GM19455 (cell line): Measurements from ENCODE around the gene TBKBP1.
"Not testable (repeated sequence)": the region's sequence is repeated elsewhere in the genome, so short reads cannot be mapped to it uniquely, and the experiment has no call there.

Experiments used
- ATAC-seq: cut with Tn5 transposase; IDR thresholded peaks from one replicate; pipeline ENCODE4 v1.9.1; 2021; ENCODE audit not compliant: unreplicated experiment

Gene TBKBP1

GRCh38 chr17:47678196-47678595 lies 15.8 kb upstream of the TBKBP1 start:
- no peak for ATAC-seq

DNA sequence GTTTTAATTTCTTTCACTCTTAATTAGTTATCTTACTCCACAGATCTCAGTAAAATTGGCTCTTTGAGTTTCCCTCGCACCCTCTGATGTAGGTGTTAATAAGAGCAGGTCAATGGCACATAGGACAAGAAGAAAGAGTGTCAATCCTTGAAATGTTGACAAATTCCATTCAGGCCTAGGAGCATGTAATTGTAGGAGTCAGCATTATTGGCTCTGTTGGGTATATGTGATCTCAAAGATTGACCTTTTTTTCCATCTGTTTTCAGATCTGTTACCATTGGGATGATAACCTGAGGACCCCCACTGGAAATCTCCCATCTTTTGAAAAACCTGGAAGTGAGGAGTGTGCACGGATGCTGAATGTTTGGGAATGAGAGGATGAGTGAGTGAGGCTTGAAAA lies 11.8 kb upstream of the TBKBP1 start:
- no peak for ATAC-seq

DNA sequence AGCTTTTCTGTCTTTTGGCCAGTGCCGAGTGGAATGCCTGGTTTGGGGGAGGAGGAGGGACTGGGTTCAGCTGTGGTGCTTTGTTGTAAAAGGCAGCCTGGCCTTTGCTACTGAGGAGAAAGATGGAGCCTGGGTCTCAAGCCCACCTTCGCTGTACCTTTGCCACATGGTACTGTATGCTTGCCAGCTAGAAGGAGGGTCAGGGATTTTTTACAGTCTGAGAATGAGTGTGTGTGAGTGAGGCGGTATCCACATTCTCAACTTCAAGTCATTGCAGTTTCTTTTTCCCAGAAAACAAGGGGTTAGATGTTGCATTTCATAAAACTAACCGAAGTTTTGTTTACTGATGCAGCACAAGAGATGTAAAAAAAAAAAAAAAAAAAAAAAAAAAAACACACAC lies 11.2 kb upstream of the TBKBP1 start:
- ATAC-seq: not testable (repeated sequence)

DNA sequence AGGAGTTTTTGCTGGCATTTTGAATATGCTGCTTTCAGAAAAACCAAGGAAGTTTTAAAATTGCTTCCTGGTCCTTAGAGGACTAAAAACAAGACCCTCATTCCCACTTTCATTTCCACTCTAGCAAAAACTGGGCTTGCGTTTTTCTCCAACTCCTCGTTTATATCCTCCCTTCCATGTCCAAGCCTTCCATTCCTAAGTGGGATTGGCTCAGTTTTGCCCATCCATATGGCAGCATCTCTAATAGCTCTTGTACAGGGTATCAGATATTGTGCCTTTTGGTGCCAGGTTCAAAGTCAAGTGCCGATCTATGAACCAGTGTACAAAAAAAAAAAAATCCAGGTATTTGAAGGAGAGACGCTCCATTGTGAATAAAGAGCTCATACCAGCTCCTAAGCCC lies 9.9 kb upstream of the TBKBP1 start:
- no peak for ATAC-seq

DNA sequence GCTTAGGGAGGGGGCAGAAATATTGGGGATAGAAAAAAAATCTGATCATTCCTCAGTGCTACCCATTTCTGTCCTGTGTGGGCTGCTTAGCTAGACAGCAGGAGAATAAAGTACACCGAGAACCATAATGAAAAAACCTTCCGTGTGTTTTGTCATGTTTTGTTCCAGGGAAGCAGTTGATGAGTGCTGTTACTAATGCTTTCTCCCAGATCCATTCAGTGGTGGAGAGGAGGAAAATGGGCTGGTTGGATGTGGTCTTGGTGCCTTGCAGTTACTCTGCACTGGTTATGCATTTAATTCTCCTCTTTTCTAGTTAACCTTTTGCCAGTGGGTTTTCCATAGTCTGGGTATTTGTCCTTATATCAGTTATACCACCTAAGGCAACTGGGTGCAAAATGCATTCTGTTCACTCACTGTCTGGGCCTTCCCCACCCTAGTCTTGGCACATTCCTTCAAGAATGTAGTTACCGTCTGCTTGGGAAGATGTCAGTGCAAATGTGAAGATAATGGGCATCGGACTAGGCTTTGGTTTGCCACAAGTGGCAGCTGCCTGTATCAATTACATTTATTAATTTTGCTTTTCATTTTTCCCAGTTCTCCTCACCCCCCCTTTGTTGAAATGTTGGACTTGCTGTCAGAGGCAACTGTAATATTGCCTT lies 9.3 kb upstream of the TBKBP1 start:
- no peak for ATAC-seq

GRCh38 chr17:47685556-47686275 lies 8.2 kb upstream of the TBKBP1 start:
- ATAC-seq: no peak

- no peak for ATAC-seq
These were observed 7.7 kb upstream of the TBKBP1 start for GRCh38 chr17:47686276-47686635.

- no peak for ATAC-seq
These were observed 7.2 kb upstream of the TBKBP1 start for GRCh38 chr17:47686664-47687327.

DNA sequence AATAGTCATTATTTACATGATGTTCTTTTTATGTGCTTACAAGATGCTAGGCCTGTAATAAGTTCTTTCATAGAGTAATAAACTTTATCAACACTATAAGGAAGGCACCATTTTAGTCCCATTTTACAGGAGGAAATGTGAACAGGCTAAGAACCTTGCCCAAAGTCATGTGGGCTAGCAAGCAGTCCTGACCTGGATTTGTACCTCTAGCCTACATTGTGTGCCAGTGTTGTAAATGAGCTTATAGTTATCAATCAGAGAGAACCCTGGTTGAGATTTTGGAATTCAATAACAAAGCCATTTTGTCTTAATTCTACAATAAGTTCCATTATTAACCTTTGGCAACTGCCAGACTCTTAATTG lies 6.7 kb upstream of the TBKBP1 start:
- ATAC-seq: no peak

GRCh38 chr17:47687748-47688147 lies 6.2 kb upstream of the TBKBP1 start:
- ATAC-seq: no peak

- ATAC-seq: no peak
These were observed 3.8 kb upstream of the TBKBP1 start for GRCh38 chr17:47690121-47690520.

GRCh38 chr17:47692137-47692894 lies 1.6 kb upstream of the TBKBP1 start:
- ATAC-seq: no peak

GRCh38 chr17:47692895-47693730 lies 848 bp upstream of the TBKBP1 start:
- no peak for ATAC-seq

GRCh38 chr17:47694581-47695428 lies 844 bp downstream of the TBKBP1 start:
- no peak for ATAC-seq

GRCh38 chr17:47695429-47696376 lies 1.7 kb downstream of the TBKBP1 start:
- ATAC-seq: no peak

GRCh38 chr17:47696717-47697642 lies 3.0 kb downstream of the TBKBP1 start:
- no peak for ATAC-seq

DNA sequence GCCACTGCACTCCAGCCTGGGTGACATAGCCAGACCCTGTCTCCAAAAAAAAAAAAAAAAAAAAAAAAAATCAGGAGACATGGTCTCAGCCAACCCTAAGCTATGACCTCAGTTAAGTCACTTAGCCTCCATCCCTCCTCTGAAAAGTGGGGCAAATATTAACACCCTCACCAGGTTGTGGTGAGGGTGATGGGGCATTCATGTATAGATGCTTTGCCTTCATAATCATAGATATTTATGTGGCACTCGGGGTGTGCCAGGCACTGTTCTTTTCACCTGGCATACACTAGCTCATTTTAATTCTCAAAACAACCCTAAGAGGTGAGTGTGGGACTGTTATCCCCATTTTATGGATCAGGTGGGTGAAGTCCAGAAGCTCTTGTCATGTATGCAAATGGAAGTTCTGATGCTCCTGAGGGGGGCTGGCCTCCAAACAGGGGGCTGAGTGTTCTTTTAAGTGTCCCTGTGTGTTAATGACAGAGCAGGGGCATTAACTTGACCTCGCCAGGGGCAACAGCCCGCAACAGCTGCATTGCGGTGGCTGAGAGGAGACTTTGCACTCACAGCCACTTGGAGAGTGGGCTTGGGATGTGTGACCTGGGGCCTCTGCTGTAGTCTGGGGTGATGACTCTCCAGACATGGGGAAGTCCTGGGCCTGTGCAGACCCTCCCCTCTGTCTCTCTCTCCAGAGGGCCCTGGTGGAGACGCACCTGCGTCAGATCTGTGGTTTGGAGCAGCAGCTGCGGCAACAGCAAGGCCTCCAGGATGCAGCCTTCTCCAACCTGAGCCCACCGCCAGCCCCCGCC lies 4.1 kb downstream of the TBKBP1 start:
- ATAC-seq: no peak
